ENCODE measurements around the gene RHOF.

Gene RHOF

GRCh38 chr12:121738340-121738858, 55.1 kb downstream of the RHOF start:
- WGBS, 2 experiments: 91 to 93% methylated on average over 9 of the region's 9 CpGs
- H3K36me3 ChIP-seq (ENCODE audit: control insufficient read depth, insufficient read depth, low read length): no peaks in the 10 kb centered on the region
- no peaks in the 10 kb centered on the region for H3K9me3 ChIP-seq (ENCODE audit: control insufficient read depth, low read length)
- no peaks in the 10 kb centered on the region for H3K27me3 ChIP-seq (ENCODE audit: control insufficient read depth, insufficient read depth, low read length, poor library complexity, severe bottlenecking)
- no peaks in the 10 kb centered on the region for H3K4me1 ChIP-seq (ENCODE audit: control insufficient read depth, insufficient read depth, low read length)
- no peak overlapping the region for H3K4me3 ChIP-seq (ENCODE audit: insufficient read depth, low read depth, low read length)
- H3K27ac ChIP-seq (ENCODE audit: insufficient read depth, low read depth, low read length, poor library complexity, severe bottlenecking): no peak overlapping the region

- Histone ChIP-seq H3K9me3 (ENCODE audit: control insufficient read depth, low read length) (no peaks in the 10 kb centered on the region), H3K36me3 (ENCODE audit: control insufficient read depth, insufficient read depth, low read length) (no peaks in the 10 kb centered on the region), H3K27me3 (ENCODE audit: control insufficient read depth, insufficient read depth, low read length, poor library complexity, severe bottlenecking) (no peaks in the 10 kb centered on the region), H3K4me1 (ENCODE audit: control insufficient read depth, insufficient read depth, low read length) (no peaks in the 10 kb centered on the region), H3K27ac (ENCODE audit: insufficient read depth, low read depth, low read length, poor library complexity, severe bottlenecking) (no peak overlapping the region), H3K4me3 (ENCODE audit: insufficient read depth, low read depth, low read length) (no peak overlapping the region)
- 93 to 97% methylated on average over 8 of the region's 8 CpGs for WGBS, 2 experiments
Observed at GRCh38 chr12:121733849-121734248, 59.6 kb downstream of the RHOF start.

GRCh38 chr12:121731473-121731872, 62.0 kb downstream of the RHOF start:
- Histone ChIP-seq H3K4me1 (ENCODE audit: control insufficient read depth, insufficient read depth, low read length) (no peaks in the 10 kb centered on the region), H3K36me3 (ENCODE audit: control insufficient read depth, insufficient read depth, low read length) (no peaks in the 10 kb centered on the region), H3K4me3 (ENCODE audit: insufficient read depth, low read depth, low read length) (no peak overlapping the region), H3K9me3 (ENCODE audit: control insufficient read depth, low read length) (no peaks in the 10 kb centered on the region), H3K27ac (ENCODE audit: insufficient read depth, low read depth, low read length, poor library complexity, severe bottlenecking) (no peak overlapping the region), H3K27me3 (ENCODE audit: control insufficient read depth, insufficient read depth, low read length, poor library complexity, severe bottlenecking) (no peaks in the 10 kb centered on the region)
- WGBS, 2 experiments: 96 to 98% methylated on average over 7 of the region's 7 CpGs

GRCh38 chr12:121729021-121729420, 64.5 kb downstream of the RHOF start:
- Histone ChIP-seq H3K4me3 (ENCODE audit: insufficient read depth, low read depth, low read length) (no peak overlapping the region), H3K27ac (ENCODE audit: insufficient read depth, low read depth, low read length, poor library complexity, severe bottlenecking) (no peak overlapping the region), H3K4me1 (ENCODE audit: control insufficient read depth, insufficient read depth, low read length) (no peaks in the 10 kb centered on the region), H3K27me3 (ENCODE audit: control insufficient read depth, insufficient read depth, low read length, poor library complexity, severe bottlenecking) (no peaks in the 10 kb centered on the region), H3K36me3 (ENCODE audit: control insufficient read depth, insufficient read depth, low read length) (no peaks in the 10 kb centered on the region), H3K9me3 (ENCODE audit: control insufficient read depth, low read length) (no peaks in the 10 kb centered on the region)
- WGBS, 2 experiments: 86 to 87% methylated on average over 6 of the region's 6 CpGs

Data from ectodermal cell (in vitro differentiated cells).